IPS-18c (cell line): Measurements from ENCODE around the gene FLOT1.

ENCODE experiments used
- H3K4me3 ChIP-seq: 2 replicates; pipeline ENCODE4 v1.7.0; 2013; ENCODE audit warnings: low read depth, mild to moderate bottlenecking, low read length, moderate library complexity; ENCODE audit not compliant: insufficient read depth
- H3K9me3 ChIP-seq: one replicate; pipeline ENCODE4 v1.6.1; 2013; ENCODE audit warnings: mild to moderate bottlenecking, low read length, moderate library complexity; ENCODE audit not compliant: control insufficient read depth, insufficient read depth

Gene FLOT1

DNA sequence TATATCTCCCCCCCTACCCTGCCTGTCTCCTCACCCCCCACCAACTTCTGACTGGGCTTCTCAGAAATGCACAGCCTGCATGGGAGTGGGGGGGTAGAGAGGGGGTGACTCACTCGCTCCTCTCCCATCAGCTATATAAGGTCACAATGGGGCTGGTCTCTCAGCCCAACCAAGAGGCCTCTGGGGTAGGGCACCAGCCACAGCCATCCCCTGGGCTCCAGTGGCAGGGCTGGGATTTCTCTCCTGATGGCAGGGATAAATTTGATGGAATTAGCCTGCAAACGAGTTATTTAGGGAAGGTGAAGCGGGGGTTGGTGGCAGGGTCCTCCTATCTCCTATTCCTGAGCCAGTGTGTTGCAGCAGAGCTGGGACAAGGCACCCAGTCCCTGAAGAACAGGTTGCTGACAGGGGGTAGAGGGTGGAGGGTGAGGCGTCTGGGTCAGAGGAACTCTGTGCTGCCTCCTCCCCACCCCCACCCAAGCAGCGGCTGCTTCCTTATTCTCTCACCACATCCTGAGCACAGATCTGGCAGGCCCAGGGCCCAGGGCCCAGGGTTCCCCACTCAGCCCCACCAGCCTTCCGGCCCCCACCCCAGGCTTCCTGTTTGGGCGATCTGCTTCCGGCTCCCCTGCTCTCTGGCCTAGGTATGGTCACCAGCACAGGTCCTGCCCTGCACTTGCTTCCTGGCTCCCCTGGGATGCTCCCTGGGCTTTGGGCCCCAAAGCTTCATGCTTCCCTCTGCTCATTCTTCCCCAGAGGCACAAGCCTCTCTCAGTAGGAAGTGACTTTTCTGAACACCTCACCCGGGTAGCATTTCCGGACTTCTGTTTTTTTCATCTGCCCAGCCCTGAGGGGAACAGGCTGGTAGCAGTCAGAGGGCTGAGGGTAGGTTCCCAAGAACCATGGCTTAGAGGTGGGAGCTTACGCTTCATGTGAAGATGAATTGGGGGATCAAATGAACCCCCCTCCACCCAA is 60.1 kb downstream of the FLOT1 start:
- peak overlapping the region; percentile 34; the same call in 1 of the 2 replicates for H3K4me3 ChIP-seq
- peaks cover 2% of the 10 kb centered on the region for H3K9me3 ChIP-seq

DNA sequence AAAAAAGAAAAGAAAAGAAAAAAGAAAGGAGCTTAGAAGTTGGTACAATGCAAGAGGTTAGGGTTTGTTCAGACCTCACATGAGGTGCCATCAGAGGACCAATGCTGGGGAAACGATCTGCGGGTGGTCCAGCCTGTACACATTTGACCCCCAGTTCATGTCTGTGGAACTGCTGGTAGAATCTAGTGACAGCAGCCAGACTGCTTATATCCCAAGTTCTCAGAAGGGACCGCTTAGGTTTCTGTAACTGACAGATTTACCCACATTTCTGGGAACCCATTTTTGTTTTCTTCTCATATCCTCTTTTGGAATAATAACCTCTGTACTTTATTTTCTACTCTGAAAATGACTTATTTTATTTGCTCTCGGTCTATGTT is 60.7 kb downstream of the FLOT1 start:
- Histone ChIP-seq H3K4me3 (no peak overlapping the region), H3K9me3 (peaks cover 2% of the 10 kb centered on the region)

DNA sequence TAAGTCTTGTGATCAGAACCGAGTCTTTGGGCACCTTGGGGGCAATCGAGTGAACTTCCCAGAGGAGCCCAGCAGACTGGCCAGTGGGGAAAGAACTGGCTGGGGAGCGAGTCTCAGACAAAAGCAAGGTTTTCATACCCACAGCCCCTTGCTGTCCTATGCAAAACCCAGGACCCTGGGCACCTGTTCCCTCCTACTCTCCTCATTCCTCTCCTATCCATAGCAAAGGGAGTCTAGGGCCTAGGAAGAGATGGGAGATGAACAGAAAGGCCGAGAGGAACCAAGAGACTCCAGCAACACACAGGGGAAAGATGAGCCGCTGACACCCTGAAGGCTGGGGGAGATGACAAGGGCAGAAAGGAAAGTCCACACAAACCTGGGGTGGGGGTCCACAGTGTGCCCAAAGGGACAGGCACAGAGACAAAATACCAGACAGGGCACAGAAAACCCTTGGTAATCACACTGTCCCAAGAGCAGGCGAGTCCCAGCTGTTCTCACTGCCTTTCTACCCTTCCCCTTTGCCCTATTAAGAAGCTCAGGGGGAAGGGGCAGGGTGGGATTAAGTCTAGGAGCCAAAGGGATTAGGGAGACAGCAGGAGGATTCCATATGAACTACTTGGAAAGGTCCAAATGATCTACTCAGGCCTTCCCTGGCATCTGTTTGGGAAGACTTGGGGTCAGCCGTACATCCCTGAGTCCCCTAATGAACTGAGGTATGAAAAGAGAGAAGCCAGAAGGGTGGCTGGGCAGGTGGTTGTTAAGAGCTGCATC is 62.5 kb downstream of the FLOT1 start:
- no peak overlapping the region for H3K4me3 ChIP-seq
- peaks cover 2% of the 10 kb centered on the region for H3K9me3 ChIP-seq

GRCh38 chr6:30678964-30679726 is 63.3 kb downstream of the FLOT1 start:
- Histone ChIP-seq H3K9me3 (peaks cover 2% of the 10 kb centered on the region), H3K4me3 (no peak overlapping the region; the same call in 1 of the 2 replicates)
